Nephron (organoid): Measurements from ENCODE around the gene ACAD11.

Experiments used
- H3K27ac Mint-ChIP-seq, 3 experiments: 2 replicates each; pipeline ENCODE4 v1.8.0; 2020; ENCODE audit warnings: mixed read lengths in 3 of 3, mild to moderate bottlenecking in 2 of 3, moderate library complexity in 1 of 3
- H3K27me3 Mint-ChIP-seq: 2 replicates; pipeline ENCODE4 v1.8.0; 2021; ENCODE audit warnings: low read depth, mild to moderate bottlenecking, moderate library complexity, mixed read lengths
- H3K36me3 Mint-ChIP-seq: 2 replicates; pipeline ENCODE4 v1.8.0; 2020; ENCODE audit warnings: low read depth, mixed read lengths
- H3K4me1 Mint-ChIP-seq: 2 replicates; pipeline ENCODE4 v1.8.0; 2020; ENCODE audit warnings: mixed read lengths
- H3K4me3 Mint-ChIP-seq, 3 experiments: 2 replicates each; pipeline ENCODE4 v1.8.0; 2020; ENCODE audit warnings: mild to moderate bottlenecking in 3 of 3, mixed read lengths in 3 of 3, moderate library complexity in 2 of 3
- H3K9me3 Mint-ChIP-seq: 2 replicates; pipeline ENCODE4 v1.8.0; 2020; ENCODE audit warnings: mixed read lengths
- CTCF ChIP-seq, 3 experiments: fragments of 200-600 bp; sonication (generic); IDR thresholded peaks; one replicate each; pipeline ENCODE4 v1.5.0; 2021; ENCODE audit warnings: antibody characterized with exemption in 3 of 3; ENCODE audit not compliant: unreplicated experiment in 3 of 3

The ACAD11 gene

GRCh38 chr3:132655471-132655870, 4.1 kb downstream of the ACAD11 start:
- Mint-ChIP-seq H3K36me3 (no peaks in the 10 kb centered on the region), H3K4me1 (peaks cover 14% of the 10 kb centered on the region), H3K4me3 (no peak overlapping the region), H3K27me3 (no peaks in the 10 kb centered on the region), H3K9me3 (no peaks in the 10 kb centered on the region), H3K27ac (peak overlapping the region in 1 of 3 experiments; percentile 26)
- TF ChIP-seq CTCF (IDR thresholded peaks at IDR 0.05; ENCODE audit: unreplicated experiment in 3 of 3) = no peak

- Mint-ChIP-seq H3K4me3 (no peak overlapping the region), H3K27me3 (no peaks in the 10 kb centered on the region), H3K4me1 (peaks cover 14% of the 10 kb centered on the region), H3K36me3 (no peaks in the 10 kb centered on the region), H3K9me3 (no peaks in the 10 kb centered on the region), H3K27ac (no peak overlapping the region)
- no peak for TF ChIP-seq CTCF (IDR thresholded peaks at IDR 0.05; ENCODE audit: unreplicated experiment in 3 of 3)
Measured at GRCh38 chr3:132654721-132655120, 4.9 kb downstream of the ACAD11 start.

- TF ChIP-seq CTCF (IDR thresholded peaks at IDR 0.05; ENCODE audit: unreplicated experiment in 3 of 3) = no peak
- Mint-ChIP-seq H3K9me3 (no peaks in the 10 kb centered on the region), H3K36me3 (no peaks in the 10 kb centered on the region), H3K27ac (no peak overlapping the region), H3K4me3 (no peak overlapping the region), H3K27me3 (no peaks in the 10 kb centered on the region), H3K4me1 (peaks cover 12% of the 10 kb centered on the region)
Measured at GRCh38 chr3:132654190-132654589, 5.4 kb downstream of the ACAD11 start.

- no peaks in the 10 kb centered on the region for H3K9me3 Mint-ChIP-seq
- no peak overlapping the region for H3K27ac Mint-ChIP-seq
- H3K4me3 Mint-ChIP-seq = no peak overlapping the region
- TF ChIP-seq CTCF (IDR thresholded peaks at IDR 0.05; ENCODE audit: unreplicated experiment in 3 of 3) = no peak
- no peaks in the 10 kb centered on the region for H3K4me1 Mint-ChIP-seq
- H3K27me3 Mint-ChIP-seq = no peaks in the 10 kb centered on the region
- no peaks in the 10 kb centered on the region for H3K36me3 Mint-ChIP-seq
Measured at GRCh38 chr3:132652640-132653270, 6.9 kb downstream of the ACAD11 start.

- no peaks in the 10 kb centered on the region for H3K27me3 Mint-ChIP-seq
Measured at GRCh38 chr3:132650153-132650552, 9.5 kb downstream of the ACAD11 start.

More at GRCh38 chr3:132650153-132650552, 9.5 kb downstream of the ACAD11 start:
- H3K4me3 Mint-ChIP-seq = no peak overlapping the region
- H3K27ac Mint-ChIP-seq = no peak overlapping the region
- no peaks in the 10 kb centered on the region for H3K36me3 Mint-ChIP-seq
- no peaks in the 10 kb centered on the region for H3K4me1 Mint-ChIP-seq
- H3K9me3 Mint-ChIP-seq = no peaks in the 10 kb centered on the region
- no peak for TF ChIP-seq CTCF (IDR thresholded peaks at IDR 0.05; ENCODE audit: unreplicated experiment in 3 of 3)
